ENCODE measurements around the gene C22orf23. TPM values are rescaled to one million over a fixed set of nuclear protein-coding genes. Genes with fewer than 3 reads are reported as not detected.

The C22orf23 gene
- polyA plus RNA-seq, 2 of the 4 experiments (the other 2 are of a cell fraction): 0.26 to 0.52 TPM

DNA sequence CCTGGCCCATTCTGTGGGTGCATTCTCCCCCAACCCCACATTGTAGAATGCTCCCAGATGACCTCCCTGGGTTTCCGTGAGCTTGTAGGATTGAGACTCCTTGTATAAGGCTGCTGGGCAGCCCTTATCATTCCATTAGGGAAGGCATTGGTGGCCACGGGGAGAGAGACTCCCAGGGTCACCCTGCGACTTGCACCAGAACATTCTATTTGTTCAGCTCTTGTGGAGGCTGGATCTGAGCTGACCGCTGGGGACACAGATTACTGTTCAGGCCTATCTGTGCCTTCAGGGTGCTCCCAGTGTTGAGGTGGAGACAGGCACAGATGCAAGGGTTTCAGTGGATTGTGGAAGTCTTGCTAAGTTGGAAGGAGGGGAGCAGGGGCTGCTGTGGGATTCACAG, 29.5 kb downstream of the C22orf23 start:
- no peak for ATAC-seq
- no peak for TF ChIP-seq RFX5 (IDR thresholded peaks at IDR 0.05)
- TF ChIP-seq HOXA7 (CRISPR knock-in tag; IDR thresholded peaks at IDR 0.05): no peak
- no peak for TF ChIP-seq FOSB (CRISPR knock-in tag; IDR thresholded peaks at IDR 0.05)
- no peak for TF ChIP-seq EP300 (IDR thresholded peaks at IDR 0.05)
- no peak for TF ChIP-seq POLR2AphosphoS2 (conservative IDR thresholded peaks at IDR 0.05; ENCODE audit: low read length)
- TF ChIP-seq NPAS2 (CRISPR knock-in tag; IDR thresholded peaks at IDR 0.05; ENCODE audit: borderline replicate concordance): no peak
- TF ChIP-seq FOSL2 (IDR thresholded peaks at IDR 0.05): no peak
- TF ChIP-seq FOSL2 (CRISPR knock-in tag; IDR thresholded peaks at IDR 0.05): no peak
- TF ChIP-seq, protein P1, sequence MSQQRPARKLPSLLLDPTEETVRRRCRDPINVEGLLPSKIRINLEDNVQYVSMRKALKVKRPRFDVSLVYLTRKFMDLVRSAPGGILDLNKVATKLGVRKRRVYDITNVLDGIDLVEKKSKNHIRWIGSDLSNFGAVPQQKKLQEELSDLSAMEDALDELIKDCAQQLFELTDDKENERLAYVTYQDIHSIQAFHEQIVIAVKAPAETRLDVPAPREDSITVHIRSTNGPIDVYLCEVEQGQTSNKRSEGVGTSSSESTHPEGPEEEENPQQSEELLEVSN (IDR thresholded peaks at IDR 0.05; ENCODE audit: borderline replicate concordance, low read depth): no peak
- no peak for TF ChIP-seq EHF (CRISPR knock-in tag; IDR thresholded peaks at IDR 0.05)
- TF ChIP-seq, protein P2, sequence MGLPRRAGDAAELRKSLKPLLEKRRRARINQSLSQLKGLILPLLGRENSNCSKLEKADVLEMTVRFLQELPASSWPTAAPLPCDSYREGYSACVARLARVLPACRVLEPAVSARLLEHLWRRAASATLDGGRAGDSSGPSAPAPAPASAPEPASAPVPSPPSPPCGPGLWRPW (IDR thresholded peaks at IDR 0.05): no peak
- no peak overlapping the region for H3K27ac ChIP-seq
- ChIA-PET POLR2A (no interaction called here), CTCF (interaction anchor here (1.0 kb wide), 2 partner anchors 9 to 19 kb away, joined by 3 read pairs; no protein-coding TSS in a partner anchor)
- H3K4me3 ChIP-seq: no peak overlapping the region
- H3K4me1 ChIP-seq: no peaks in the 10 kb centered on the region
- no peak overlapping the region for H3K4me2 ChIP-seq
- H3K9me3 ChIP-seq: no peaks in the 10 kb centered on the region
- no peak for FAIRE-seq
- WGBS (ENCODE audit: missing lambda C conversion rate): 100% methylated on average over 2 of the region's 4 CpGs
- no peak for DNase-seq (ENCODE audit: low read depth in 1 of 2, low spot score in 1 of 2)

DNA sequence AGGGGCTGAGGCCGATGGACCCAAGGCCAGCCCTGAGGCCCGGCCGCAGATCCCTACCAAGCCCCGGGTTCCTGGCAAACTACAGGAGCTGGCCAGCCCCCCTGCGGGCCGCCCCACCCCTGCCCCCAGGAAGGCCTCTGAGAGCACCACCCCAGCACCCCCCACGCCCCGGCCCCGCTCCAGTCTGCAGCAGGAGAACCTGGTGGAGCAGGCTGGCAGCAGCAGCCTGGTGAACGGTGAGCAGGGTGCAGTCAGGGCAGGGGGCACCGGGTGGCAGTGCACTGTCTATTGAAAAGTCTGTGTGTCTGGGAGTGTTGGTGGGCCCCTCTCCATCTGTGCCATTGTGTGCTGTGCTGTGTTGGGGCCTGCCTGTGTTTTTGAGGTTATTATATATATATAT, 31.2 kb downstream of the C22orf23 start:
- Histone ChIP-seq H3K4me3 (no peak overlapping the region), H3K27ac (no peak overlapping the region), H3K4me2 (no peak overlapping the region), H3K9me3 (no peaks in the 10 kb centered on the region), H3K4me1 (no peaks in the 10 kb centered on the region)
- ChIA-PET CTCF (interaction anchor here (0.6 kb wide), 1 partner anchor 122 kb away, joined by 3 read pairs; no protein-coding TSS in a partner anchor), POLR2A (no interaction called here)
- no peak for DNase-seq (ENCODE audit: low read depth in 1 of 2, low spot score in 1 of 2)
- ATAC-seq: peak; percentile 60 to 64; a peak in 5 of 6 replicates
- 86% methylated on average over 5 of the region's 11 CpGs for WGBS (ENCODE audit: missing lambda C conversion rate)
- FAIRE-seq: no peak
- TF ChIP-seq KDM5A (IDR thresholded peaks at IDR 0.05): no peak
- no peak for TF ChIP-seq RNF2 (IDR thresholded peaks at IDR 0.05; ENCODE audit: borderline replicate concordance, low read depth)
- TF ChIP-seq TFCP2L1 (CRISPR knock-in tag; IDR thresholded peaks at IDR 0.05): no peak
- no peak for TF ChIP-seq BHLHE40 (IDR thresholded peaks at IDR 0.05; ENCODE audit: low read depth, low read length)
- TF ChIP-seq CEBPB (IDR thresholded peaks at IDR 0.05): no peak

DNA sequence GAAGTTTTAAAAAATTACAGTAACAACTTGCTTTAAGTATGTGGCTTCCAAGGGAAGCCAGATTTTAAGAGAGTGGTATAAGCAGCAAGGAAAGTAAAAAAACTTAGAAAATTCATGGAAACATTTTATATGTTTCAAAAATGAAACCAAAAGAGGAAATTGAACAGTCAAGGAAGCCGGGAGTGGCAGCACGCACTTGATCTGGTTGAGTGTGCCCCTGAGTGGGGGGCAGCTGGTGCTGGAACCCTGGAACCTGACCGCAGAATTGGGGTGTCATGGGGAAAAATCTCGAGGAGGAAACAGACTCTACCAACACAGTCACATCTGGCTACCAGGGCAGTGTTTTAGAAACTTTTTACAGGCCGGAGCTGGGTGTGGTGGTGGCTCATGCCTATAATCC, 33.3 kb downstream of the C22orf23 start:
- no peak for FAIRE-seq
- Histone ChIP-seq H3K27ac (no peak overlapping the region), H3K9me3 (no peaks in the 10 kb centered on the region), H3K4me1 (no peaks in the 10 kb centered on the region), H3K4me3 (no peak overlapping the region), H3K4me2 (no peak overlapping the region)
- POLR2A ChIA-PET: no interaction called here
- WGBS (ENCODE audit: missing lambda C conversion rate): 71% methylated on average over 4 of the region's 5 CpGs
- CTCF ChIA-PET: interaction anchor here (0.6 to 0.9 kb wide), 3 partner anchors 13 to 77 kb away, joined by 3 to 5 read pairs (median 3); no protein-coding TSS in a partner anchor
- ATAC-seq: no peak
- no peak for TF ChIP-seq ZNF302 (CRISPR knock-in tag; IDR thresholded peaks at IDR 0.05)
- no peak for TF ChIP-seq EHMT2 (IDR thresholded peaks at IDR 0.05; ENCODE audit: low read depth)
- no peak for TF ChIP-seq HDAC2 (IDR thresholded peaks at IDR 0.05)
- TF ChIP-seq, protein P1 (IDR thresholded peaks at IDR 0.05; ENCODE audit: borderline replicate concordance, low read depth): no peak
- TF ChIP-seq NFE2L2 (conservative IDR thresholded peaks at IDR 0.05; ENCODE audit: low read length): no peak
- no peak for TF ChIP-seq JUNB (IDR thresholded peaks at IDR 0.05)
- no peak for TF ChIP-seq RAD21 (conservative IDR thresholded peaks at IDR 0.05 in 1 of 2, IDR thresholded peaks at IDR 0.05 in 1 of 2)
- no peak for TF ChIP-seq KDM1A (IDR thresholded peaks at IDR 0.05; ENCODE audit: low read depth)
- TF ChIP-seq TP53 (CRISPR knock-in tag; IDR thresholded peaks at IDR 0.05): no peak
- TF ChIP-seq, protein P3, sequence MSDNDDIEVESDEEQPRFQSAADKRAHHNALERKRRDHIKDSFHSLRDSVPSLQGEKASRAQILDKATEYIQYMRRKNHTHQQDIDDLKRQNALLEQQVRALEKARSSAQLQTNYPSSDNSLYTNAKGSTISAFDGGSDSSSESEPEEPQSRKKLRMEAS (IDR thresholded peaks at IDR 0.05): no peak
- TF ChIP-seq, protein P4, sequence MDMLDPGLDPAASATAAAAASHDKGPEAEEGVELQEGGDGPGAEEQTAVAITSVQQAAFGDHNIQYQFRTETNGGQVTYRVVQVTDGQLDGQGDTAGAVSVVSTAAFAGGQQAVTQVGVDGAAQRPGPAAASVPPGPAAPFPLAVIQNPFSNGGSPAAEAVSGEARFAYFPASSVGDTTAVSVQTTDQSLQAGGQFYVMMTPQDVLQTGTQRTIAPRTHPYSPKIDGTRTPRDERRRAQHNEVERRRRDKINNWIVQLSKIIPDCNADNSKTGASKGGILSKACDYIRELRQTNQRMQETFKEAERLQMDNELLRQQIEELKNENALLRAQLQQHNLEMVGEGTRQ (IDR thresholded peaks at IDR 0.05): no peak
- TF ChIP-seq RNF2 (IDR thresholded peaks at IDR 0.05; ENCODE audit: borderline replicate concordance, low read depth): no peak
- no peak for TF ChIP-seq FOXS1 (CRISPR knock-in tag; IDR thresholded peaks at IDR 0.05)
- DNase-seq (ENCODE audit: low read depth in 1 of 2, low spot score in 1 of 2): no peak
